NCI-H2081 (cell line): ENCODE results near the gene SAMD10.
"Not testable (repeated sequence)": the region's sequence is repeated elsewhere in the genome, so short reads cannot be mapped to it uniquely, and the experiment has no call there.

ENCODE experiments used
- DNase-seq, 2 experiments: peaks; one replicate each; lab custom pipeline; 2025; lab: John Stamatoyannopoulos, UW

Gene SAMD10

DNA sequence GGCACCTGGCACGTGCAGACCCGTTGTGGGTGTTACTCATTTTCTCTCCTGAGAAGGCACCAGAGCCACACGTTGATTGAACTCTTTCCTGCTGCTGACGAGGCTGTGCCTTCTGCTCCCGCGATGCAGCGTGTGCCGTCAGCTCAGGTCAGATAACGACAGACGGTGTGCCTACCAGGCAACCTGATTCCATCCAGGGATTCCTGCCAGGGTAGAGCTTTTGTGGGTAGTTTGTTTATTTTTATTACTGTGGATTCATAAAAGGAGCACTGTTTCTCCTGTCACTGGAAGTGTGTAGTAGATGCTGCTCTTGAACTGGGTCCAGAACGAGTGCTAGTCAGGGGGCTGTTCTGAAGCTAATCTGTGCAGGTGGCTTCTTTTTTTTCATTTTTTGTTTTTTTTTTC, 22.2 kb upstream of the SAMD10 start:
- DNase-seq = peak; percentile 28 to 72

DNA sequence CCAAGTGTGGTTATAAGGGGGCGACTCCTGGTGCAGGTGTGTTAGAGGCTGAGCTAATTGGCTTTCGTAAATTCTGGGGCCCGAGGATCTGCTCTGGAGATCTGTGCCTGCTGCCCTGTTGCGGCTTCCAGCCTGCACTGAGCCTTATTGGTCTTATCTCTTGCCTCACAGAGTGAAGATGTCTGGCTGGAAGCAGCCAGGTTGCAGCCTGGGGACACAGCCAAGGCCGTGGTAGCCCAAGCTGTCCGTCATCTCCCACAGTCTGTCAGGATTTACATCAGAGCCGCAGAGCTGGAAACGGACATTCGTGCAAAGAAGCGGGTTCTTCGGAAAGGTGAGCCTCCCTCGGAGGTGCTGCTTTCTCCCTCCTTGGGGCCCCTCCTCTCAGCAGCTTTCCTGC, 21.5 kb upstream of the SAMD10 start:
- DNase-seq = no peak

DNA sequence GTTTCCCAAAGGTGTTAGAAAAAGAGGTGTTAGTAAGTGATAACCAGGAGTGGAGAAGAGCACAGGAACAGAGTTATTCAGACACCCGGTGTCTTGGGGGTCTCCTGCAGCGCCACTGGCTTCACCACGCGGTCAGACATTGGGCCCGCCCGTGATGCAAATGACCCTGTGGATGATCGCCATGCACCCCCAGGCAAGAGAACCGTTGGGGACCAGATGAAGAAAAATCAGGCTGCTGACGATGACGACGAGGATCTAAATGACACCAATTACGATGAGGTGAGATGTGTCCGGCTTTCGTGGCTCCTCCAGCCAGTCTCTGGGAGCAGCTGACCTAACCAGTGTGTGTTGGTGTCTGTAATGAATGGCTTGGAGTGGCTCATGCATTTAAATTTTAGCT, 3.5 kb upstream of the SAMD10 start:
- no peak for DNase-seq

DNA sequence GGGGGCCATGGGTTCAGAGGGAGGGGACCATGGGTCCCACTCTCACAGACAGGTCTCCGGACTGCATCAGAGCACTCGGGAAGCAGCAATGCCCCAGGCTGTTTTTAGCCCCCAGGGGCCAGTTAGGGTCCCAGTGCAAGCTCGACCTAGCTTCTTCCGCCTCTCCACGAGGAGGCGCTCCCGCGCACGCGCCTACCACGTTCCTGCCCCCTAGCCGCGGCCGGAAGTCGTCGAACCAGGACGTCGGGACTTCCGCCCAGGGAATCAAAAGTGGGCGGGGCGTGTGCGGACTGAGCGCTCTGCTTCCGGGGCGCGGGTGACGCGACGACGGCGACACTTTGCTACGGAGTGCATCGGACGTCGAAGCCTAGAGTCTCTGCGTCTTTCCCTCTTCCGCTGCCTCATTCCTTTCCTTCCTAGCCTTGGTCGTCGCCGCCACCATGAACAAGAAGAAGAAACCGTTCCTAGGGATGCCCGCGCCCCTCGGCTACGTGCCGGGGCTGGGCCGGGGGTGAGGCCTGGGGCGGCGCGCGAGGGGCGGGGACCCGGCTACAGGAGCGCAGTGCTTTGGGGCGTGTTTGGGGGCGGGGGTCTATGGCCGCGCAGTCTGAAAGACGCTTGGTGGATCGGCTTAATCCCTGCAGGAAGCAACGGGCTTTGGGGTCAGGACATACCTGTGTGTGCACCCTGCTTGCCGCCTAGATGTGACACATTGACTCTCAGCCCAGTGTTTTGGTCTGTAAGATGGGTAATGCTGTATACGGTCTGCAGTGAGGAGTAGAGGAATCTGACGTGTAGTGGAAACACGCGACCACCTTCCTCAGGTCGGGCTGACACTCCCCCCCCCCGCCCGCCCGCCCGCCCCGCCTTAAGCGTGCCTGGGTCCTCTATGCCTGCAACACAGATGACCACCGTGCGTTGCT, 1.6 kb upstream of the SAMD10 start, which contains the start of gene PRPF6:
Gene PRPF6, plus strand, starts transcription at position 327 of the 923 bp plus-strand sequence. Its CDS starts 114 bp downstream, at position 441.
- peak; percentile 96 to 98 for DNase-seq

DNA sequence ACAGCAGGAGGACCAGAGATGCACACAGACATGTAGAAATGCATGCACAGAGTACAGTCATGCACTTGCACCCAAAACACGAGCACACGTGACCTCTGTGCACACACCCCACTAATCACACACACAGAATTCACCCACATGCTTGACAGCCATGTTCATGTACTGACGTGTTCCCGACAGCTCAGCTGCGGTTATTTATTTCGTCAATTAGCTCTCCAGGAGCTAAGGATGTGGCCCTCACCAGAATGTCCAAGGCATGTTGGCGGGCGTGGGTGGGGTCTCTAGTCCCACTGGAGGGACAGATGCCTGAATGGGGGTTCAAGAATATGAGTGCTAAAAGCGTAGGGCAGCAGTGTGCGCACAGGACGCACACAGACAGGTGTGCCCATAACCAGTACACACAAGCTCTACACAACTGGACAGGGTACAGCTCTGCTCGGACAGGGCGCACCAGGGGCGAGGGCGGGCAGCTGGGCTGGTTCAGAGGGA, 919 bp upstream of the SAMD10 start:
- peak in 1 of 2 experiments; percentile 35 for DNase-seq

DNA sequence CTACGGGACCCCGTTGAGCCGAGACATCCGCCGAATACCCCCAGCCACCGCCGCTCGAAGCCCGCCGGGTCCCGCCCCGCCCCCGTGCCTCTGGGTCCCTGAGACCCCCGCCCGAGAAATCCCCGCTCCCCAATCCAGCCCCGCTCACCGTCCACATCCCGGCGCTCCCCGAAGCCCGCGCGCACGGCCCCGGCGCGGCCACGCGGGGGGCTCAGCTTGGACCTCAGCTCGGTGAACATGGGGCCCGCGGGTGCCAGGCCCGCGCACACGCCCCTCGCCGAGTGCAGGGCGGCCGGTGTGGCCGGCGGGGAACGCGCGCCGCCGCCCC, 249 bp downstream of the SAMD10 start:
- no peak for DNase-seq

DNA sequence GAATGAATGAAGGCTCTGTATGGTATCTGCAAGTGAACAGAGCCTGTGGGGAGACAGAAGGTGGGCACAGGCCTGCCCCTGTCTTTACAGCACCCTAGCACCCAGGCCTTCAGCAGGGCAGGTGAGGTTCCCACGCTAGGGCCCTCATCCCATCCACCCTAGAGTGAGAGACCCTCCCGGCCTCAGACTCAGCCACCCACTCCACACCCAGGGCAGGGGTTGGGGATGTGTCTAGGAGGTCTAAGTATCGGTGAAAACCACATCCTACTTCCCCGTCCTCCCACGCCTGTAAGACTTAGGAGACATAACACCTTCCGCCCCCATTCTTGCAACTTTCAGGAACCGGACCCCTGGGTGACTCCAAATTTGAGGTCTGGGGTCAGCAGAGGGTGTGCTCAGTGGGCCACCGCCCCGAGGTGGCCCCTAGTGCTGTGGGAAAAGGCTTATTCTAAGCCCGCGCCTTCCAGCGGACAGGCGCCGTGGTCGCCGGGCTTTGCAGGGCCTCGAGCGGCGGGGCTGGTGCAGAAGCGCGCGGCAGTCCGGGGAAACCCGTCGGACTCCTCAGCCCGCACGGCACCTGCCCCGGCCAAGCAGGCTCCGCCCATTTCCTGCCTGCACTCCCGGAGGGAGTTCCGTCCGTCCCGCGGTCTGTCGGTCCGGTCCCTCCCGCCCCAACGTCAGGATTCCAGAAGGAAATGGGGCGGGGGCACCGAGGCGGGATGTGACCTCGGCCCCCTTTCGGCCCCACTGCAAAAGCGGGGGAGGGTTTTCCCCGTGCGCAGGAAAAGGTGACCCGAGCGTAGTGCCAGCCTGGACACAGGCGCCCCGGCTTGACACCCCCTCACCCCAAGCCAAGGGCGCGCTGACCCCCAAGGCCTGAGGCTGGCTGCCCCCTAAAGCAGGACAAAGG, 868 bp downstream of the SAMD10 start:
- peak; percentile 58 to 77 for DNase-seq

DNA sequence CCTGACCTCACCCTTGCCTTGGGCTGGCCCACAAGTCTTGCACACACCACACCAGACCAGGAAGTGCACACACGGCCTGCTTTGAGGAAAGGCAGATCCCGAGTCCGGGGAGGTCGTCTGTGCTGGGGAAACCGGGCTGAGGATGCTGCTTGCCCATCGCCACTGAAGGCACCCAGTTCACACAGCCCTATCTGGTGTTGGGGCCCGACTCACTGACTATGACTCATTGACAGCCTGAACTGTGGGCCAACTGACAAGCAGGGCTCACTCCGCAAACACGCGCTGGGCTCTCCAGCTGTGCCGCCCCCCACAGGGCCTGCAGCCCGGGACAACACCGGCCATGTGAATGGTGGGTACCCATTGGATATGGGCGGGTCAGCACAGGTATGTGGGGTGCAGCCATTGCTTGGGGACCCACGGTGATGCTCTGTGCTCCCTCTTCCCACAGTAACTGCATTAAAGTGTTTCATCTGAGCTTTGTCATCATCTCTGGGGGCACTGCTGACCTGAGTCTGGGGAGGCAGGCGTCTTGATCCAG, 1.6 kb downstream of the SAMD10 start:
- DNase-seq = no peak

DNA sequence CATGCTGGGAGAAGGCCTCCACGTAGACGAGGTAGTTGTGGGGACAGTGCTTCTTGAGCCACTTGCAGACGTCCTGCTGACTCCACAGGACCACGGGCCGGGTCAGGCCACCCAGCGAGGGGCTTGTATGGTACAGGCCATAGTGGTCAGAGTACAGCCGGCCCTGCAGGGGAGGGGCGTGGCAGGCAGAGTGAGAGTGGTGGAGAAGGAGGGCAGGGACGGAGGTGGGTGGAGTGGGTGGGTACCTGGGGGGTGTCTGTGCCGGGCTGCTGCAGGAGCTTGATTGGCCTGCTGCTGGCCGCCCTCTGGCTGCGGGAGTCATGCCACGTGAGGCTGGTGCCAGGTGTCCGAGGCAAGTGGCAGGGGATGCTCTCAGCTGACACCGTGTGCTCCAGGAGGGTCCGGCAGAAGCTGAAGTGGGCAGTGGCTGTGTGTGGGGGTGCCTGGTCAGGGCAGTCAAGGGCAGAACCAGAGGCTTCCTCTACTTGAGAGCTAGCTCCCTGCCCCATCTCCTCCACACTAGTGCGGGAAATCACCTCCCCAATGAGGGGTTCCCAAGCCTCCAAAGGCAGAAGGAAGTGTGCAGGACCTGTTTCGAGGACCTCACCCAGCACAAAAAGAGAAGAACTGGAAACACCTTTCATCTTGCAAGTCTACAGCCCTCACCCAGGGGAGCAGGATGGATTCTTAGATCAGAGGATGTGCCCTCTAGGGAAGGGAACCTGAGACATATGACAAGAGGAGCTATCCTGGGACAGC, 2.3 kb downstream of the SAMD10 start:
- DNase-seq = no peak

DNA sequence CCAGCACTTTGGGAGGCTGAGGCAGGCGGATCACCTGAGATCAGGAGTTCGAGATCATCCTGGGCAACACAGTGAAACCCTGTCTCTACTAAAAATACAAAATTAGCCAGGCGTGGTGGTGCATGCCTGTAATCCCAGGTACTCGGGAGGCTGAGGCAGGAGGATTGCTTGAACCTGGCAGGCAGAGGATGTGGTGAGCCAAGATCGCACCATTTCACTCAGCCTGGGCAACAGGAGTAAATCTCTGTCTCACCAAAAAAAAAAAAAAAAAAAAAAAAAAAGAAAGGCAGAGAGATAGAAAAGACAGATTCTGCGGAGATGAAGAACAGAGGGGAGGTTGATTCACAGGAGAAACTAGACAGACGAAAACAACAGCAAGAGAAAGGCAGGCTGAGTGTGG, 2.9 kb downstream of the SAMD10 start:
- not testable (repeated sequence) for DNase-seq

DNA sequence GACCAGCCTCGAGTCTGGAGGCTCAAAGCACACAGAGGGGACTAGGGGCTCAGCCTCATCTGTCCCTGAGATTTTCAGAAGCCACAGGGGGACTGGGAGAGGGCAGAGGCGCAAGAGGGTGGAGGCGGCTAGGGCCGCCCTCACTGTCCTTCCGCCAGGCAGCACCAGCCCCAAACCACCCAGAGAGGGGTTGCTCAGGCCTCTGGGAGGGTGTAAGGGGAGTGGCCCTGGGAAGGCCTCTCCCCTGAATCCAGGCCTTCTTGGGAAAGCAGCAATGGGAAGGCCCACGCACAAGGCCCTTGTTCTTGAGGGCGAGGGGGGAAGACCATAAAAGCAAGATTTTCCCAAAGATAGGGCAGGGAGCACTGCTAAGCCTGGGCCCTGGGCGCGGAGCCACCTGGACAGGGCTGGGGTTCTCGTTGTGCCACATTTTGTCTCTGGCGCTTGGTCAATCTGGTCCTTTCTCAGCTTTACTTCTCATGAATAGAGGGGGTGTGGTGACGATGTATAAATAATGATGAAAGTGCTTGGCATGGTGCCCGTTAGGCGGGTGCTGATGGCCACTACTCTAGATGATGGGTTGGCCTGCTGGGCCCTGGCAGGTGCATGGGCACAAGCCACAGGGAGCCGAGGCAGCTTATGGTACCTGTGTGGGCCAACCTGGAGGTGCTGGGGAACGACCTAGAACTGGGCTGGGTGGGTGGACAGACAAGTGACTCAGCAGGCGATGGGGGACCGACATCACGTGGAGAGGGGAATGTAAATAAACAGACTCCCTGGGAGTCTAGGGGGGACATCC, 4.8 kb downstream of the SAMD10 start:
- DNase-seq = peak; percentile 96 to 99

DNA sequence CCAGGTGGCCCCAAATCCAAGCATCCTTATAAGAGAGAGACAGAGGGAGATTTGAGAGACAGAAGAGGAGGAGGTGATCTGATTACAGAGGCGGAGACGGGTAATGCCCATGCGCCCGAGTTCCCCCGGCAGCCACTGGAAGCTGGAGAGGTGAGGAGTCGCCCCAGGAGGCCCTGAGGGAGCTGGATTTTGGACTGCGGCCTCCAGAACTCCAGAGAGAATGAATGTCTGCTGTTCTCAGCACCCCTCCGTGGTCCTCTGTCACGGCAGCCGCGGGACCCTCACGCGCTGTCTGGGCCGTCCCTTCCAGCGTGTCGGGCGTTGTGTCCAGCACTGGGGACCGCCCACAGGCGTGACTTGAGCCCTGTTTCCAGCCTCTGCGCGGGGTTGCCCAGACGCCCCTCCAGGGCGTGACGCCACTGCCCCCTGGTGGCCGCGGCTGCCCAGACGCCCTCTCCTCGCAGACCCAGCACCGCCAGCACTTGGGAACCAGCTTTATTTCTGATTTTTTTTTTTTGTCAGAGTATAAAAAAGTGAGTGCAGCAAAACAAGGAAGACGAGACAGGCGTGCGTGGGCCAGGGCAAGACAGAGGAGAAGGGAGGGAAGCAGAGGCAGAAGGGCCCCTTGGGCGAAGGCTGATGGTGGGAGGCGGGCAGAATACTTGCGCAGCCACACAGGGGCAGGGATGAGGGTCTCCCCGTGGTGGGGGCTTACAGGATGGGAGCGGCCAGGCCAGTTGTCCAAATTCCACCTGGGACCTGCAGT, 5.6 kb downstream of the SAMD10 start:
- DNase-seq = peak; percentile 75 to 78

DNA sequence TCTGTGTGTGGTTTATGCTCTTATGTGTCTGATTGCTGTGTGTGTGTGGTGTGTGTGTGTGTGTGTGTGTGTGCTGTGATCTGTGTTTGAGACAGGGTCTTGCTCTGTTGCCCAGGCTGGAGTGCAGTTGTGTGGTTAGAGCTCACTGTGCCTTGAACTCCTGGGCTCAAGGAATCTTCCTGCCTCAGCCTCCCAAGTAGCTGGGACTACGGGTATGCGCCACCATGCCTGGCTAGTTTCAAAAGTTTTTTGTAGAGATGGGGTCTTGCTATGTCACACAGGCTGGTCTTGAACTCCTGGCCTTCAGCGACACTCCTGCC, 6.3 kb downstream of the SAMD10 start:
- DNase-seq = no peak

DNA sequence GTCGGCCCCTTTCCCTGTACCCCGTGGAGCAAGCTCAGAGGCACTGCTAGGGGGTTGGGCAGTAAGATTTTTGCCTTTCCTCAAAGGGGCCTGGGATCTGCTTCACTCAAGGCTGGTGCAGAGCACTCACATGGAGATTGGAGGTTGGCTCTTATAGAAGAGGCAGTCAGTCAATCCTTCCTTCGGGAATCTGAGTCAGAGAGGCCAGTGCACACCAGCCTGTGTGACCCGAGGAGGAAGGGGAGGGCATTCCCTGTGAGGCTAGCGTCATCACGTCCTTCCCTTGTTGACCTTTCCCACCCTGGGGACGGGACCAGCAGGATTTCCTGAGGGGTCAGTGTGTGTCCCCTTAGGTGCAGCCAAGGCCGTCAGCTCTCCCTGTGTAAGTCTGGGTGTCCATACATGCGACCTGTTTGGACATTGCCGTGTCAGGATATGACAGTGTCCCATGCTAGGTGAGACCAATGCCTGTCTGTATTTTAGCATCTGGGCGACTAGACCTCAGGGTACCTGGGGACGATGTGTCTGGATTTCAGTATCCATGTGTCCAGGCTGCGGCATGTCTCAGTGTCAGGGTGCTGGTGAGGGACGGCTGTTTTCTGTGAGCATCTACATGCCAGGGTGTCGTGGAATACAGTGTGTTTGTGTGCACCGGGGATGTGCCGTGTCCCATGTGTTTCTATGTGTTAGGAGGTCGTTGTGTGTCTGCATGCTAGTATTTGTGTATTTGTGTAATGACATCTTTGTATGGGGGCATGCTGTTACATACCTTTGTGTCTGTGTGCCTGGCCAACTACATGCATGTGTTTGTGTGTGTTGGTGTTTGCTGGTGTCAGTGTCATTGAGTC, 6.9 kb downstream of the SAMD10 start:
- DNase-seq = no peak

DNA sequence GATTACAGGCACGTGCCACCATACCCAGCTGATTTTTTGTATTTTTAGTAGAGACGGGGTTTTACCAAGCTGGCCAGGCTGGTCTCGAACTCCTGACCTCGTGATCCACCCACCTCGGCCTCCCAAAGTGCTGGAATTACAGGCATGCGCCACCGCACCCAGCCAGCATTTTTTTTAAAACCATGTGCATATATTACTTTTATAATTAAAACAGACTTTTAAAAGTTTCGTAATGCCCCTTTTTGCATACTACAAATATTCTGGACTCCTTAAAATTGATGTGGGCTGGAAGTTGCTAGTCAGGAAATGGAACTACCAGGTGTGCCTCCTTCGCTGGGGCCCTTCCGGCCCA, 7.5 kb downstream of the SAMD10 start:
- DNase-seq = not testable (repeated sequence)

DNA sequence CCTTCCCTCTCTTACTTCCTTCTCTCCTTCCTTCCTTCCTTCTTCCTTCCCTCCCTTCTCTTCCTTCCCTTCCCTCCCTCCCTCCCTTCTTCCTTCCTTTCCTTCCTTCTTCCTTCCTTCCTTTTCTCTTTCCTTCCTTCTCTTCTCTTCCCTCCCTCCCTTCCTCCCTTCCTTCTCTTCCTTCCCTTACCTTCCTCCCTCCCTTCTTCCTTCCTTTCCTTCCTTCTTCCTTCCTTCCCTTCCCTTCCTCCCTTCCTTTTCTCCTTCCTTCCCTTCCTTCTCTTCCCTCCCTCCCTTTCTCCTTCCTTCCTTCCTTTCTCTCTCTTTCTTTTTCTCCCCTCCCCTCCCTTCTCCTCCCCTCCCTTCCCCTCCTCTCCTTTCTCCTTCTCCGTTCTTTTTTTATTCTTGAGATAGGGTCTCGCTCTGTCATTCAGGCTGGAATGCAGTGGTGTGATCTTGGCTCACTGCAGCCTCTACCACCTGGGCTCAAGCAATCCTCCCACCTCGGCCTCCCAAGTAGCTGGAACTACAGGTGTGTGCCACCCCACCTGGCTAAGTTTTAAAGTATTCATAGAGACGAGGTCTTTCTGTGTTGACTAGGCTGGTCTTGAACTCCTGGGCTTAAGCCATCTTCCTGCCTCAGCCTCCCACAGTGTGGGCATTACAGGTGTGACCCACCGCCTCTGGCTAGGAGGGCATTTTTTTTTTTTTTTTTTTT, 8.6 kb downstream of the SAMD10 start:
- no peak for DNase-seq

DNA sequence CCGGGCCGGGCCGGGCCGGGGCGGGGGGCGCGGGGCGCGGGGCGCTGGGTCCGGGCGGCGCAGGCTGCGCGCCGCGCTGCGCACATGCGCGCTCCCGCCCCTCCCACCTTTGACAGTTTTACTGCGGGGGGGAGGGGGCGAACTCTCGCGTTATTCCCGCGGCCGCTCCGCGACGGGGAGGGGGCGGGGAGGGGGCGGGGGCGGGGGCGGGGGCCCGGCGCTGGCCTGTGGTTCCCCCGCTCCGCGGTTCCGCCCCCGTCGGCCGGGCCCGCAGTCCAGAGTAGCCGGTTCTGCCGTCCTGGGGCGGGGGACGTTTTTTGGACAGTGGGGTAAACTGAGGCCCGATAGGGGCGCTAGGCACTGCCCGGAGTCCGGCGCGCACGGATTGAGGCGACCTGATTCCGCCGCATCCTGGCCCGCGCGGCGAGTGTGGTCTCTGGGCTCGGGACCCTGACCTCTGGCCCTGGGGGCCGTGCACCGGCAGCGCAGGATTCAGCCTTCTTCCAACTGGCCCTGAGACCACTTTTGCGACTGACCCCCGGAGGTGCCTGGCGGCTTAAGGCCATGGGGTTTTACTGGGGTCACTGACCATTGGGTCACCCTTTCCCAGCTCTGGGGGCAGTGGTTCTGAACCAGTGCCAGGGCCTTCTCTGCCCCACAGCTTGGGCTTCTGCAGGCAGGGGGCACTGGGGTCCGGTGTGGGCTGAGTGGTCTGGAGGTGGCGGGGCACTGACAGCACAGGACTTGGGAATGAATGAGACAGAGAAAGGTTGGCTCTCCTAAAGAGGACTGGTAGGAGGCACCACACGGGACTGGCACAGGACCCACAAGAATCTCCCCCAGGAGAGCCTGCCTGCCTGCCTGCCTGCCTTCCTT, 9.4 kb downstream of the SAMD10 start, which contains the start of gene ZNF512B:
Gene ZNF512B, minus strand, starts transcription at position 93 of the 876 bp plus-strand sequence. CDS start 1,980 bp downstream, outside the sequence.
- peak; percentile 73 to 74 for DNase-seq
